Stimulated activated CD8-positive, alpha-beta memory T cell treated with anti-CD3 and anti-CD28 coated beads, Interleukin-15, amount 100 ng/mL, for 24 hours (primary cell): ENCODE results near the gene THEM4.

Experiments used
- DNase-seq: peaks from one replicate; pipeline ENCODE4 v3.0.0-alpha.2; 2020; ENCODE audit warnings: low read depth

The THEM4 gene

DNA sequence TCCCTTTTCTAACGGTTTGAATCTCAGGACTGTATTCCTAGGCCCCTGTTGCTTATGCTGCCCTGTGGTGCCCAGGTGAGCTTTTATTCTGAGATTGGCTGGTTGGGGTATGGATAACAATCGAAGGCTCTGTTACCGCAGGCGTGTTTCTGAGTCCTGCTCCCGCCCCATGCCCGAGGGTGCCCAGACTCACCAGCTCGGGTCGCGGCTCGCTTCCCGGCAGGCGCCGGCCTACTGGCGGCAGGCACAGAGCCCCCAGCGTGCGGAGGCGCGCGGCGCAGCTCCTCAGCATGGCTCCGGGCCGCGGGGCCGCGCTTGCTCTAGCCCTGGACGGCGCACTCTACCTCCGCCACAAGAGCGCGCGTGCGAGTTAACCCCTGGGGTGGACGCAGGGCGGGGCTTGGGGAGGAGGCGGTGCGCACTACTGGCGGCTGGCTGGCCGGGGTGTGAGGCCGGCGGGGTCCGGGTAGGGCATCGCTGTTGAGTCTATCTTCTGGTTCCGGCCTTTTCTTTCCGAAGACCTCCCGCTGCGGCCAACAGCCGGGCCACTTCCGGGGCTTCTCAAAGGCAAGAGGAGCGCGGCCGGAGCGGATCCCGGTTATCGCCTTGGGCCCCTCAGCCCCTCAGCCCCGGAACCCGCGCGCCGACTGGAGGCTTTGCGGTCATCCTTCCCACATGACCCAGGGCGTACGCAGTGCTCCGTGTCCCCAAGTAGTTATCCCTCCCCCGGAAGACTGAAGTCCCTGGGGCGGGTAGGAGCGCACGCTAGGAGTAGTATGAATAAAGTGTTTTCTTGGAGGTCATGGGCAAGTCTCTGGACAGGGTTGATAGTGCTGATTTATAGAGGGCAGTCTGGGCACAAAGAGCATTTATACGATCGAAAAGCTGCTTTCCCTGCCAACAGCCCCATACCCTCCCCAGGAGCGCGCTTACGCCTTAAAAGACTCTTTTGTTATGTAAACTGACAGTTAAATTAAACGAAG, at the start of gene THEM4:
Gene THEM4, minus strand, starts transcription at position 345 of the 983 bp plus-strand sequence. Its CDS starts 53 bp downstream, at position 292.
- peak; percentile 83 for DNase-seq

DNA sequence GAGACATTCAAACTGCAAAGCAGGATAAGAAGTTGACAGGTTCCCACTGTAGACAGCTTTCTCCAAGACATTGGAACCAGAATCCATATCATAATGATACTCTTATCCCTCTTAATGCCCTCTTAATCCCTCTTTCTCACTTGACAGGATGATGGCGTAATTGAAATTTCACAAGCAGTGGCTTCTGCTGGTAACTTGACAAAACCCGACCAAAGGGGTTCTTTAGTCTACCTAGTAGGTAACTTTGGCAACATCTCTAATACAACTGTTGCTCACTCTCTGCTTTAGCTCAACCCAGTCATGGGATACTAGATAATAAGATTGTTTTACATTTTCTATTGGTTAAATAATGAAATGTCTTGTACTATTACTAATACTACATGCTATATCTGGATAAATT, 49.6 kb upstream of the THEM4 start:
- no peak for DNase-seq

DNA sequence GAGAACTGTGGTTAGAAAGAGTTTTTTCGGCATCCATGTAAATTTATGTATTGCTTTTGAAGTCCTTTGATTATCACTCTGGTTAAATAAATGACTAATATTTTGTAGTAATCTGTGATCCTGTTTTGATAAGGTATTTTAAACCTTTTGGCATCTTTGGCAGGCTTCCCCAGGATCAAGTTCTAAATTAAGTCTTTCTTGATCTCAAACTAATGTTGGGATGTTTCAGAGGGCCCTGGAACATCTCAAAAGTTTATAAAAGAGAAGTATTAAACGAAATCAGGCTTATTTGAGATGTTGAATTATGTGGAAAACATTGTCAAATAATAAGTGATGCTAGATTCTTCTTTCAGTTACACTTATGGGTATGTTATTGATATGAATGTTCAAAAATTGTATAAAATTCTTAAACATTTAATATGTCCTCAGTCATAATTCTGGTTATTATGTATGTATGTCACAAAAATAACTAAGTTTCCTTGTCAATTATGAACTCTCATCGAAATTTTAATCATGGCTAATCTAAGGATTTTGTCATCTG, 47.7 kb upstream of the THEM4 start:
- DNase-seq = no peak

DNA sequence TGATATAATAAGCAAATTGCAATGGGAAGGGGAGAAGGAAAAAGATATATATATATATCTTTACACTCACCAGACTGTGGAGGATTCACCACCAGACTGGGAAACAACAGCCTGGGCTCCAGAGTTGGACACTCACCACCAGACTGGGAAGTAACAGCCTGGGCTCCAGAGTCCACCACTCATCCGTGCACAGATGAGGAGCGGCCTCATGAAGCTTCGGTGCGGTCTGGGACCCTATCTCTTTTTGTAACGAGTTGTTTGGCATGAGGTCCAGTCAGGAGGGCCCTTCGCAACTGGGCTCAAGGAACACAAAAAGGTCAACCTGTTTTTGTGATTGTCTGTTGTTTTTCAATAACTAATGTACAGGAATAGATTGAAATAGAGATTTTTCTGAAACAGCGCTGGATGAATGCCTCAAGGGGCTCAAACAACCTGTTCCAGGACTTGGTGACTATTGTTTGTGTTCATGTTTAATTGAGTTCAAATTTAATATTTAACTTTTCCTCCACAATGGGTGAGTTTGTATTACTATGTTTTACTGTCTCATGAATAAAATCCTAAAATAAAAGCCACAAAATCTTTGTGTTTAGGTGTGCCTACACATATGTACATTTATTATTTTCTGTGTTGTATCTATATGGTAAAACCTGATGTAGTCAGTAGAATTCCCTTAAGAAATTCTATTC, 44.2 kb upstream of the THEM4 start:
- DNase-seq = no peak

DNA sequence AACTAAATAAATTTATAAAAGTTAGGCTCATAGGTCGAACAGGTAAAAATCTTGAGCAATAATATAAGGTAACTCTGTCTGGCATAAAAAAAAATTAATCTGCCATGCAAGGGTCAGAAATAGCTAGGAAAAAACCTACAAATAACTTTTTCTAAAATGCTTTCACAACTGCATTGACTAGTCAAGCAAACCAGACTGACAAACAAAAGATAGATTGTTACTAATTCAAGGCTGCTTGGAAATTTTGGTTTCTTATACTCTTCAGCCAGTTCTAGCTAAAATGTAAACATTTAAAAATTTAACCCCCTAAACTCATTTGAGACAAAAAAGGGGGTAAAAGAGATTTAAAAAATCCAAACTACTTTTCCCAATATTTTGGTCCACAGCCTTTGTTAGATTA, 43.5 kb upstream of the THEM4 start:
- DNase-seq = no peak

DNA sequence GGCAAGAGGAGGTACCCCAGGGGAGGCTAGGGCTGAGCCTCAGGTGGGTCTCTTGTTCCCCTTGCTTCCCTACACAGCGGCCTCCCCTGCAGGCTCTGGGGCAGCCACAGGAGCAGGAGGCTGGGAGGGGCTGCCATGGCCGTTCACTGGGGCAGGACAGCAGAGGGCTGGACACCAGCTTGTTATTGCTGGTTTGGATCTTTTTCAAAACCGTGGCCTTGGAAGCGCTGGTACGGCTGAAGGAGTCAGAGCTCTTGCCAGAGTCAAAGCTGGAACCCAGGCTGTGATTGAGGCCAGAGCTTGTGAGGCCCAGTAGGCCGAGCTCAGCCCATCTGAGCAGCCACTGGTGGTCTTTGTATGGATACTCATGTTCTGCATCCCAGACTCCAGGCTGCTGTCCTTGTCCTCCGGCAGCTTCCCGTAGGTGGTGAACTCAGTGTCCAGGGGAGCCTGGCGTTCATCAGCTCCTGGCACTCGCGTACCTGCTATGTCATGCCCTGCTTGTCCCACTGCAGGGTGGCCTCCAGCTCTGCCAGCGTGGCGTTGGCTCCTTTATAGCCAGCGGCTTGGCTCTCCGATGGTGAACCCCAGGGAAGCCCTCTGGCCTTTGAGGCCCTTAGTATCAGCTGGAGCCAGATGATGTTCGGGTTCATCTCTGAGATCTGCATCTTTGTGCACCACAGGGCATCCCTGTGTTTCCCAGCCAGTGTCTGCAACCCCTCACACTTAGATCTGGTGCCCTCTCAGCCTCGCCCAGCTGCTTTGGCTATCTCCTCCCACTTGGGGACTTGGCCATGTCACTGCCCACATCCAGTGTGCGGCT, 40.3 kb upstream of the THEM4 start:
- DNase-seq = no peak

DNA sequence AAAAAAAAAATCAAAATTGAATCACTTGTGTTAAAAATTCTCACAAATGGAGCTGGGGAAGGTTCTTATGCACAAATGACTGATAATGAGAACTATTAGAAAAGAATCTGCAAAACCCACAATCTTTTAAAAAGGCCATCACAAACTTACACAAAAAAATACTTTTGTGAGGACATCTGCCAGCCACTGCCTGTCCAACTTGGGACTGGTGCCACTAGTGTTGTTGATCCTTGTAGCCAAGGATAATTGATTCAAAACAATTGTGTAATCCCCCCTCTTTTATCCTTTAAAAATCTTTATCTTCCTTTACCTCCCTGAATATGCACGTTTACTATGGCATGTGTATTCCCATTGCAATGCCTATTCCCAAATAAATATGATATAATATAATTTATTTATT, 39.2 kb upstream of the THEM4 start:
- no peak for DNase-seq

DNA sequence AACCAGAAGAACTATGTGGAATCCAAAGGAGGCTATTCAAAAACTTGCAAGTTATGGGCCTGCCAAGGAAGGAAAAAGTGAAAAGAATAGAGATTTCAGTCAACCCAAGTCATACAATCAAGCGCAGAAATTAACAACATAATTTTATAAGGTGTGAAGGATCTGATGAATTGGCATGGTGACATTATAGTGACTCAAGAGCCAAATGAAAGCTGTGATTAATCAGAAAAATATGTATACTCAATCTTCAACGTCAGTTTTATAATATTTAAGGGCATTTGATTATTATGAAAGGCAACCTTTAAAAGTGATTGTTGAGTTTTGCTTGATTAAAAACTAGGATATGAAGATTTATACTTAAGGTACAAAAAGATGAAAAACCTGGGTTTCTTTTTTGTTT, 37.8 kb upstream of the THEM4 start:
- DNase-seq = no peak

DNA sequence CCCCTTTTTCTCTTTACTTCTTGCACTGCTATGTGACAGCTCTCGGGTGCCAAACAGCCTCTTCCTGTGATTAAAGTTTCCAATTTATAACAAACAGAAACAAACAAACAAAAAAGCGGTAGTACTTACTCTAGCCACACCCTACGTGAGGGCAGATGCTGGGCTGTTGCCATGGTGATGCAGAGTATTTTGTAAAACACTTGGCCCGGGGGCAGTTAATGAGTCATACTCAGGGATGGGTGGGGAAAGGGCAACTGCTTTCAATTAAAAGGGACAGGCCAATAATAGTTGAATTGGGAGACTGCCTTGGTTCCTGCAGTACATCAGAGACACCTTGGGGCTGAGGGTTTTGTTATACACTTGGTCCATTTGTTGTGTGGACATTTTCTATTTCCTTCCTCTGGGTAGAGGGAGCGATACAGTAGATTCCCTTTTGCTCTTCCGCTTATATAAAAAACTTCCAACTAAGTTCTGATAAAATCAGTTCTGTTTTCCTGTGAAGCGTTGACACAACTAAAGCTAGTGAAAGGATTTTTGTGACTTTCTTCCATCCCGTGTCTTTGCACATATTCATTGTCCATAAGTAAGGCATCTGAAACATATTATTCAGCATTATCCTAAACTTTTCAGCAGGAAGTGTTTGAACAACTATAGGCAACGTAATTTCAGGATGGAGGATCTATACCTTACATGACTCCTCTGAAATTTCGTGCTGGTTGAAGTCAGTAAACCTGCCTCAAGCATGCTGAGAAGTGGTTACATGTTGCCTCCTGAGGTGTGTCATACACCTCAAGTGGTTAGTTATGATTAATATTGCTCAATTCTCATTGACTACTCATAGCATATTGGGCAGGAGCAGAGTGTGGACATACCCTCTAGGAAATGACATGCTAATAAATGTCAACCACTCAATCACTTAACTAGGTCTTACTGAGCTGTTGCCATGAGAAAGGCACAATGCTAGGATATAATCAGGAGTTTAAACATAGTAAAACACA, 36.7 kb upstream of the THEM4 start:
- peak; percentile 33 for DNase-seq

DNA sequence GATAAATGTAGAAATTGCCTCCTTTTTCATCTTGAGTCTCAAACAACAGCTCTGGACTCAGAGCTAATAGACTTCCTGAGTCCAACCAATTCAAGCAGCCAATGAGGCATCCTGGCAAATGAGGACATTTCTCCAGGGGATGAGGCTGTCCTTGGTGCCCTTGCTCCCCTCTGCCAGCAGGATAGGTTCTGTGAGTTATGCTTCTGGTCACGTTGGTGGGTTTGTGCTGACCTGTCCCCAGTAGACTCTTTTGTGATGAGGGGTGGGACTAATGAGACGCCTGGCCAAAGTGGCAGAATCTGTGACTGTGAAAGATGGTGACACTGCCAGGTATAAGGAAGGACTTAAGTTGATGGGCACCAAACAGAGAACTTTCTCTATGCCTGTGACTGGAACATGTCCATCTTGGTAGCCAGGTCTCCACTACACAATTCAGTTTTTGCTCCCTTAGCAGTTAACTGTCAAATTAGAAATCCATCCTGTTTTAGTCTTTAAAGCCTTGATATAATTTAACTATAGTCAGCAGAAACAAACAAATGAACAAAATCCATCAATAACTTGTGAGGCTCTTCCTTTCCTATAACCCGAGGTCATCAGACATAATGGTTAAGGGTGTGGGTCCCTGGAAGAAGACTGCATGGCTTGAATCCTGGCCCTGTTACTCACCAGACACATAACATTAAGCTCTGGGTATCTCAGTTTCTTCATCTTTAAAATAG, 35.7 kb upstream of the THEM4 start:
- no peak for DNase-seq

DNA sequence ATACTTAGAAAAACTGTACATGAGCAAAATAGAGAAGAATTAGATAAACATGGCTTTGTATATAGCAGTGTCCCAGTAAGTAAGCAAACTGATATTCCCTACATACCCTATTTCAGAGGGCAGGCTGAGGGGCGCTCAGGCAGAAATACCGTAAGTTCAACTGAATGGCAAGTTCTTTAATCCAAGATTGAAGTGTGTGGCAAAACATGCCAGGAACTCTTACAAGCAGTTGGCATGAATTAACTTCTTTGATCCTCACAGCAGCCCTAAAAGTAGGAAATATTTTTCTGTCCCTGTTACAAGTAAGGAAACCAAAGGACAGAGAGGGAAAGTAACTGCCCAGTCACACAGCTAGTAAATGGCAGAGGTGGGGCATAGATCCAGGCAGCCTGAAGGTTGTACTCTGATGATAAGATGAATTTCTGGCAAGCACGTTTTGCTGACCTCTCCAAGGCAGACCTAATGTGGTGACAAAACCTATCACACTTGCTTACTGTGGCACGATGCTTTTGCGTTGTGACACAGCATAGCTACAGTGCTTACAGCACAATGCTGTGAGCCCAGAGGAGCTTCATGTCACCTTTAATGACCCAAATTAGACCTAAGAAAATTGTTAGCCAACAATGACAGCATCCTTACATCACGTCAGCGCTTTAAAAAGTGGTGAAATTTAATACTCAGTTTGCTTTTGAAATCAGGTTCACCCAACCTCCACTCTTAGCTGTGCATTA, 35.0 kb upstream of the THEM4 start:
- DNase-seq = no peak

DNA sequence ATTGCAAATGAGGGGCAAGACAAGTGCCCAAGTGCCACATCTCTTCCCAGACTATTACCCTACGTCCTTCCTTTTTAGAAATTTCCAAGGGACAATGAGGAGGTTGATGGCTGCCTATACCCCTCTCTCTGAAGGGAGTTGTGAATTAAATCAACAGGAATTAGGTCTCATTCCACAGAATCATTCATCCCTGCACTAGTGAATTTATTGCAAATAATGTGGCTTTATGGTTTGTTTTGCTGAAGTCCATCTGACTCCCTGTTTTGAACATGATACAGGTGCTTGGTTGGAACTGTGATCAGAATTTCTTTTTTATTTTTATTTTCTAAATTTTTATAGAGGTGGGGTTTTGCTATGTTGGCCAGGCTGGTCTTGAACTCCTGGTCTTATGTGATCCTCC, 34.3 kb upstream of the THEM4 start:
- no peak for DNase-seq

DNA sequence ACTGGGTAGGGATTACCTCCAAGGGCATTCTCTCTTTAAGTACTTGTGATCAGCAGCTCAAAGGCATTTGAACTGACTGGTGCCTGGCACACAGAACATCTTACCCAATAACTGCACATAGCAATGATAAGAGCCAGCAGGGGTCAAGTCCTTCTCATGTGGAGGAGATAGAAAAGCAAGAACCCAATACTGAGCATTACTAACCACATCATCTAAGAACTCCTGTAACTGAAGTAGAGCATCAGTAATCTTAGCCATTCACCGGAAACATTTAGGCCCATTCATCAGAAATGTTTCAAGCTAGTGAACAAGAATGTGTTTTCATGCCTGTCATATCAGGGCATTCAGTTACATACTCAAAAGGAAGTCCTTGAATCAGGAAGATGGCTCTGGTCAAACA, 33.6 kb upstream of the THEM4 start:
- no peak for DNase-seq

DNA sequence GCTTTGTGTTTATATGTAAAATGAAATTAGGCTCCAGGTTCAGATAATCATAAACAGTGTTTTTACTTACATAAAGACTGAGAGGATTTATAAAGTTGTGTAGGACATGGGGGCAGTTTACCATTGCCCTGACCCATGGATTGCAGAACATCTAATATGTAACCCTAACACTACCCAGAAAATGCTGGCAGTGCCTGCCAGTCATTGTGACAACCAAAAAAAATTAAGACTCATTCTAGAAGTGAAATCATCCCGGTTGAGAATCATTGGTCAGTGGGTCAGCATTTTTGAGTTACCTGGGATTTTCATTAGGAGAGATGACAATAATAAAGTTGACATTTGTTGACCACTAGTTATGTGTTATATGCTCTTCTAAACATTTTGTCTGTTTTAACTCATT, 31.2 kb upstream of the THEM4 start:
- DNase-seq = no peak

DNA sequence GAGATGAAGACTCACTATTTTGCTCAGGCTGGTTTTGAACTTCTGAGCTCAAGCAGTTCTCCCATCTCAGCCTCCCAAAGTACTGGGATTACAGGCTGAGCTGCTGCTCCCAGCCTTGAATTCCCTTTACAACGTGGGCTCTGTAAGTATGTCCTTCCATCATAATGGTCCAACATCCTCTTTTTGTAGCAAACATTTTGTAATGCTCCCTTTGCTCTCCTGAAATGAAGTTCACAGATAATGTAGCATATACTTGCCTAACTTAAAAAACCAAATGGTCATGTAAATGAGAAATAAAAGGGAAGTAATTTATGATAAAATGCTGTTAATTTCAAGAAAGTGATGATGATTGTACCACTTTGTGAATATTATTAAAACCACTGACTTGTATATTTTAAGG, 30.5 kb upstream of the THEM4 start:
- no peak for DNase-seq

DNA sequence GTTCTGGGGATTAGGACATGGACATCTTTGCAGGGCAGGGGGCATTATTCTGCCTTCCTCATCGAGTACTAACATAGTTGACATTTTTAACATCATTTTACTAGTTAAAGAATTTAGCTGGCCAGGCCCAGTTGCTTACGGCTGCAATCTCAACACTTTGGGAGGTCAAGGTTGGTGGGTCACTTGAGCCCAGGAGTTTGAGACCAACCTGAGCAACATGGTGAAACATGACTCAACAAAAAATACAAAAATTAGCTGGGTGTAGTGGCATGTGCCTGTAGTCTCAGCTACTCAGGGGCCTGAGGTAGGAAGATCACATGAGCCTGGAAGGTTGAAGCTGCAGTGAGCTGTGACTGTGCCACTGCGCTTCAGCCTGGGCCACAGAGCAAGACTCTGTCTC, 29.8 kb upstream of the THEM4 start:
- DNase-seq = no peak

DNA sequence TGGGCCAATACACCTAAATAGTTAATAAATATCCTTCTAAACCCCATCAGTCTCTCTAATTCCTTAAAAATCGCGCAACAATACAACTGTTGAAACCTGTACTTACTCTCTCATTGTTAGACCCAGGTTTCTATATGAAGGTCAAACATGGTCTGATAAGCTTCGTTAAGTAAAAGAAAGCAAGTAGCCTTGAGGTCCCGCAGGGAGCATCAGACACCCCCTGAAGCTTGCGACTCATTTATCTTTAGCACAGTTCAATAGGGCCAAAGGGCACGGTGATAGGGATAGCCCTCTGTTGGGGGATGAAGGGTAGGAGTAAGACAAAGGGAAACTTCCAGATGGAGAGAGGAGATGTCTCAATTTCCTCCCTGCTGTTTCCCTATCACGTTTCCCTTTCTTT, 27.3 kb upstream of the THEM4 start:
- DNase-seq = no peak

DNA sequence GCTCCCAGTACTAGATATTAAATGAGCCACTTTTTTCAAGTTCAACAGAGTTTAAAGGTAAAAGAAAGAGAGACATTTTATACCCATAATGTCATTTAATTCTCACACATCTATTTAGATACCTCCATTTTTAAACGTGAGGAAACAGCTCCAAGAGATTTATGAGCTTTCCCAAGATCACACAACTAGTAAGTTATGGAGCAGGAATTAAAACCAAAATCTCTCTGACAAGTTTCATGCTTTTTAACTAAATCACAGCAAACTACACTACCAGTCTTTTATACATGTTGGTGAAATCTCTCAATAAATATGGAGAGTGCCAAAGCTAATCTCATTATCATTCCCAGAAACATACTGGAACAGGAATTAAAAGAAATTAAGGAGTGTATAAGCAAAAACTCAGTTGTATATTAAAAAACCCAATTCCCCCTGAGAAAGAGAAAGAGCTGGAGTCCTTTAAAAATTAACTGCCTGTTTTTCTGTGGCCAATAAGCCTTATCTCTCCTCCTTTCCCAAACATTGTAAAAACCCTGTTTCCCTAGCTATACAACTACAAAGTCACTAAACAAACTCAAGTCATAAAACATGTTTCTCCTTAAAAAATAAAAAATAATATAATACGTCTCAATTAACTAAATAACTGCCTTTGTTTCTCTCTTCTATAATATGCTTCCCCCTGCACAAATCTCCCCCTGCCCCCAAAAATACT, 26.7 kb upstream of the THEM4 start:
- DNase-seq = no peak

DNA sequence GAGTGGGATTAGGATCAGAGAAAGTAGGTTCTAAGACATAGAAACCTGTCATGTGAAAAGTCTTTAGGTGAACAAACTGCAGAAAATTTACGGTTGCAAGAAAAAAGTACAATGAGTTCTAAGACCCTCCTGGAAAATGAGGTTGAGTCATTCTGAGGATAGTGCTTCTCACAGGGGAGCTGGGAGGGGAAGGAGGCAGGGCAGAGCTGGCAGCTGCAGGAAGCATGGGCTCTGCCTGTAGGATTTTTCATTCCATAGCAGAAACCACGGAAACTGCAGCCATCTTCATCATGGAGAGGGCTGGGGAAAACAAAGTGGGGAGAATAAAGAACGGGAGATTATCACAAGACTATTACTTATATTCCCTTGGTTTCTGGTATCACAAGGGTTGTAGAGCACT, 25.8 kb upstream of the THEM4 start:
- no peak for DNase-seq
